Memory B cell (primary cell): ENCODE results near the gene BASP1.

ENCODE experiments used
- ATAC-seq: fragments of 150-1000 bp; cut with Tn5 transposase; 2 replicates; pipeline ENCODE4 v1.10.0; 2021; ENCODE audit warnings: low read depth, mild to moderate bottlenecking, moderate library complexity
- DNase-seq, 2 donors: peaks; one replicate each; pipeline ENCODE4 v3.0.0; 2022; ENCODE audit warnings: low spot score in 2 of 2
- H3K27ac Mint-ChIP-seq: one replicate; pipeline ENCODE4 v1.8.0; 2022; ENCODE audit warnings: mild to moderate bottlenecking, moderate library complexity, mixed read lengths
- H3K27me3 Mint-ChIP-seq: one replicate; pipeline ENCODE4 v1.8.0; 2022; ENCODE audit warnings: mixed read lengths
- H3K36me3 Mint-ChIP-seq: one replicate; pipeline ENCODE4 v1.8.0; 2022; ENCODE audit warnings: mild to moderate bottlenecking, mixed read lengths
- H3K4me1 Mint-ChIP-seq: one replicate; pipeline ENCODE4 v1.8.0; 2022; ENCODE audit warnings: mixed read lengths
- H3K4me3 Mint-ChIP-seq: one replicate; pipeline ENCODE4 v1.8.0; 2022; ENCODE audit warnings: mild to moderate bottlenecking, moderate library complexity, mixed read lengths
- H3K9me3 Mint-ChIP-seq: one replicate; pipeline ENCODE4 v1.8.0; 2022; ENCODE audit warnings: mixed read lengths

BASP1 gene

GRCh38 chr5:17212191-17212590 is 5.2 kb upstream of the BASP1 start:
- no peak overlapping the region for H3K4me3 Mint-ChIP-seq
- DNase-seq (no peak), ATAC-seq (no peak)
- H3K27ac Mint-ChIP-seq, result no peak overlapping the region
- H3K27me3 Mint-ChIP-seq, result no peaks in the 10 kb centered on the region
- peaks cover 14% of the 10 kb centered on the region for H3K4me1 Mint-ChIP-seq
- peaks cover 2% of the 10 kb centered on the region for H3K9me3 Mint-ChIP-seq
- H3K36me3 Mint-ChIP-seq, result peaks cover 5% of the 10 kb centered on the region

- DNase-seq, result no peak
- ATAC-seq, result no peak
- H3K27ac Mint-ChIP-seq, result no peak overlapping the region
- no peak overlapping the region for H3K4me3 Mint-ChIP-seq
- H3K9me3 Mint-ChIP-seq, result peaks cover 2% of the 10 kb centered on the region
- H3K36me3 Mint-ChIP-seq, result peaks cover 5% of the 10 kb centered on the region
- H3K27me3 Mint-ChIP-seq, result no peaks in the 10 kb centered on the region
- peaks cover 14% of the 10 kb centered on the region for H3K4me1 Mint-ChIP-seq
Measured at GRCh38 chr5:17212996-17213395, 4.4 kb upstream of the BASP1 start.

DNA sequence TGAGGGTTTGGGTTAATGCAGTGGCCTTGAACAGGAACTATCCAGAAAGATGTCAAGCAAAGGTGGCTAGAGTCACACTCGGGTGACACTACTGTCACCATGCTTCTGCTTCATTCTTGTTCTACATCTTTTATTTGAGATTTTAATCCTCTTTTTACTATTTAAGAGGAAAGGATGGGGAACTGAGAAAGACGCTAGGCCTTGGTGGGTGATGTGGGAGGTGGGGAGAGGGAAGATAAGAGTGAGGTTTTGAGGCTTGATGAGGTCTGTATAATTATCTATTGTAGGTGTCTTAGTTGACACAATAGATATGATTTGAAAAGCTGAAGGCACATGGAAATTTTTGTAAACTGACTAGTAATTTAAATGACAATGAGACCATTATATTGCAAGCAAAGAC is 3.5 kb upstream of the BASP1 start:
- H3K27me3 Mint-ChIP-seq, result no peaks in the 10 kb centered on the region
- DNase-seq, result no peak
- peaks cover 14% of the 10 kb centered on the region for H3K4me1 Mint-ChIP-seq
- no peak overlapping the region for H3K4me3 Mint-ChIP-seq
- H3K9me3 Mint-ChIP-seq, result peaks cover 2% of the 10 kb centered on the region
- H3K36me3 Mint-ChIP-seq, result peaks cover 5% of the 10 kb centered on the region
- H3K27ac Mint-ChIP-seq, result no peak overlapping the region
- ATAC-seq, result no peak

- H3K27me3 Mint-ChIP-seq, result no peaks in the 10 kb centered on the region
Measured at GRCh38 chr5:17214893-17215292, 2.5 kb upstream of the BASP1 start.

GRCh38 chr5:17215361-17215760 is 2.1 kb upstream of the BASP1 start:
- H3K4me3 Mint-ChIP-seq, result no peak overlapping the region

More at GRCh38 chr5:17214893-17215292, 2.5 kb upstream of the BASP1 start:
- H3K4me3 Mint-ChIP-seq, result no peak overlapping the region
- no peak for DNase-seq
- H3K9me3 Mint-ChIP-seq, result no peaks in the 10 kb centered on the region
- ATAC-seq, result no peak
- no peak overlapping the region for H3K27ac Mint-ChIP-seq
- peaks cover 2% of the 10 kb centered on the region for H3K36me3 Mint-ChIP-seq
- peaks cover 23% of the 10 kb centered on the region for H3K4me1 Mint-ChIP-seq

DNA sequence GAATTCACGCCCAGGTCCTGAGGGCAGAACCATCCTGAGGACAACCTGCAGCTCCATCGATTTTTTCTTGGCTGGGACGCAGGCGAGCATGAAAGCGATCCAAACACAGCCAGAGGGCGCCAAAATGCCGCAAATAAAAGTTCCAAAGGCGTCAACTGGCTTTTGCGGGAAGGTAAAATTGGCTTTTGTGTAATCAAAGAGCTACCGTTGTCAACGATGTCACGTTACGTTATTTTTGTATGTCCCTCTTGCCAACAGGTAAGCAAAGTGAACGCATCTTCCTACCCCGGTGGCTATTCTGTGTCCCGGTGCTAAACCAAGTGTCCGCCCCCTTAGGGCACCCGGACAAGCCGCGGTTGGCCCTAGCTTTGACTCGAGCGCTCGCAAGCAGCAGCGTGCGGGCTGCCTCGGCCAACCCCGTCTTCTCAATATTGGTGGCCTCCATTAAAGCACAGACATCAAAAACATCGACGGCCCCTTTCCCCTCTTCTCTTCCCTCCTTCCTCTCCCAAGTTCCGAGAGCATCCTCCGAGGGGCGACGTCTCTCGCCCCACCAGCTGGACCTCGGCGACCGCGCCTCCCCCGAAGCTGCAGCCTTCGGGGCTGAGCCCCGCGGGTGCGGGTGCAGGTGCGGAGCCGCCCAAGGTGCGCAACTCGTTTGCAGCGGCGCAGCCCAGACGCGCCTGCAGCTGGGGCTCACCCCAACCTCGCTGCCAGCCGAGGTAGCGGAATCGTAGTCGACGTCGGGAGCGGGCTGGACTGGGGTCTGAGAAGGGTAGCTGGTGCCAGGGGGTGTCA is 1.1 kb upstream of the BASP1 start:
- H3K36me3 Mint-ChIP-seq, result peaks cover 2% of the 10 kb centered on the region
- no peaks in the 10 kb centered on the region for H3K27me3 Mint-ChIP-seq
- H3K4me1 Mint-ChIP-seq, result peaks cover 28% of the 10 kb centered on the region
- peak overlapping the region; percentile 94 for H3K4me3 Mint-ChIP-seq
- ATAC-seq (peak; percentile 49), DNase-seq (peak; percentile 80 to 83)
- H3K9me3 Mint-ChIP-seq, result no peaks in the 10 kb centered on the region
- peak overlapping the region; percentile 99 for H3K27ac Mint-ChIP-seq

More at GRCh38 chr5:17215361-17215760, 2.1 kb upstream of the BASP1 start:
- H3K4me1 Mint-ChIP-seq, result peaks cover 26% of the 10 kb centered on the region
- DNase-seq (no peak), ATAC-seq (no peak)
- H3K27ac Mint-ChIP-seq, result no peak overlapping the region
- no peaks in the 10 kb centered on the region for H3K9me3 Mint-ChIP-seq
- peaks cover 2% of the 10 kb centered on the region for H3K36me3 Mint-ChIP-seq
- H3K27me3 Mint-ChIP-seq, result no peaks in the 10 kb centered on the region

GRCh38 chr5:17216974-17217492 is 398 bp upstream of the BASP1 start:
- Mint-ChIP-seq H3K36me3 (peaks cover 2% of the 10 kb centered on the region), H3K4me3 (peak overlapping the region; percentile 94), H3K27me3 (no peaks in the 10 kb centered on the region), H3K4me1 (peaks cover 32% of the 10 kb centered on the region), H3K9me3 (no peaks in the 10 kb centered on the region), H3K27ac (peak overlapping the region; percentile 99)
- DNase-seq, result no peak
- peak; percentile 1 for ATAC-seq

GRCh38 chr5:17218353-17219005 is 1.0 kb downstream of the BASP1 start:
- peak in 1 of 2 donors; percentile 47 for DNase-seq
- Mint-ChIP-seq H3K27ac (peak overlapping the region; percentile 99), H3K4me3 (peak overlapping the region; percentile 94), H3K9me3 (no peaks in the 10 kb centered on the region), H3K27me3 (no peaks in the 10 kb centered on the region), H3K4me1 (peaks cover 45% of the 10 kb centered on the region), H3K36me3 (peaks cover 4% of the 10 kb centered on the region)
- no peak for ATAC-seq

DNA sequence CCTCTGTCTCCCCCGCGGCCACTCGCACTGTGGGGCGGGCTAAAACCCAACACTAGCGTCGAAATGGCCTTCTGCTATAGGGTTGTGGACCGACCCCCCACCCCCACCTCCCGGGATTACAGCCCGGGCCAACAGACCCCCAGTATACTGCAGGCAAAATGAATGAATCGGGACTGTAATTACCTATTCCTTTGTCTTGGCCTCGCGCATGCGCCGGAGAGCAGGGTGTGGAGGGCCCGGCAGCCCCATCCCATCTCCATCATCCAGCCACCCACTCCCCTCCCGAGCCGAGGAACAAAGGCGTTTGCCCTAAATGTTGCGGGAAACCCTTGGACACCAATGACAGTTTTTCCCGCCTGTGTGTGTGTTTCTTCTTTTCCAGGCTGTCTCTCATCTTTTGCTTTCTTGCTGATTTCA is 1.6 kb downstream of the BASP1 start:
- H3K36me3 Mint-ChIP-seq, result peaks cover 4% of the 10 kb centered on the region
- DNase-seq (peak in 1 of 2 donors; percentile 29), ATAC-seq (no peak)
- peak overlapping the region; percentile 94 for H3K4me3 Mint-ChIP-seq
- H3K27ac Mint-ChIP-seq, result peak overlapping the region; percentile 99
- H3K4me1 Mint-ChIP-seq, result peaks cover 45% of the 10 kb centered on the region
- no peaks in the 10 kb centered on the region for H3K9me3 Mint-ChIP-seq
- no peaks in the 10 kb centered on the region for H3K27me3 Mint-ChIP-seq

- peaks cover 4% of the 10 kb centered on the region for H3K36me3 Mint-ChIP-seq
- peaks cover 48% of the 10 kb centered on the region for H3K4me1 Mint-ChIP-seq
- ATAC-seq (peak; percentile 5), DNase-seq (no peak)
- peak overlapping the region; percentile 99 for H3K27ac Mint-ChIP-seq
- peak overlapping the region; percentile 94 for H3K4me3 Mint-ChIP-seq
- H3K27me3 Mint-ChIP-seq, result no peaks in the 10 kb centered on the region
- no peaks in the 10 kb centered on the region for H3K9me3 Mint-ChIP-seq
Measured at GRCh38 chr5:17219469-17219868, 2.0 kb downstream of the BASP1 start.

GRCh38 chr5:17219992-17220391 is 2.6 kb downstream of the BASP1 start:
- peak overlapping the region; percentile 99 for H3K27ac Mint-ChIP-seq
- no peak for DNase-seq
- peaks cover 4% of the 10 kb centered on the region for H3K36me3 Mint-ChIP-seq
- no peaks in the 10 kb centered on the region for H3K9me3 Mint-ChIP-seq
- peak overlapping the region; percentile 94 for H3K4me3 Mint-ChIP-seq
- H3K4me1 Mint-ChIP-seq, result peaks cover 53% of the 10 kb centered on the region
- no peaks in the 10 kb centered on the region for H3K27me3 Mint-ChIP-seq
- ATAC-seq, result no peak

GRCh38 chr5:17220469-17220868 is 3.0 kb downstream of the BASP1 start:
- Mint-ChIP-seq H3K9me3 (no peaks in the 10 kb centered on the region), H3K4me3 (peak overlapping the region; percentile 8)
- no peak for ATAC-seq

DNA sequence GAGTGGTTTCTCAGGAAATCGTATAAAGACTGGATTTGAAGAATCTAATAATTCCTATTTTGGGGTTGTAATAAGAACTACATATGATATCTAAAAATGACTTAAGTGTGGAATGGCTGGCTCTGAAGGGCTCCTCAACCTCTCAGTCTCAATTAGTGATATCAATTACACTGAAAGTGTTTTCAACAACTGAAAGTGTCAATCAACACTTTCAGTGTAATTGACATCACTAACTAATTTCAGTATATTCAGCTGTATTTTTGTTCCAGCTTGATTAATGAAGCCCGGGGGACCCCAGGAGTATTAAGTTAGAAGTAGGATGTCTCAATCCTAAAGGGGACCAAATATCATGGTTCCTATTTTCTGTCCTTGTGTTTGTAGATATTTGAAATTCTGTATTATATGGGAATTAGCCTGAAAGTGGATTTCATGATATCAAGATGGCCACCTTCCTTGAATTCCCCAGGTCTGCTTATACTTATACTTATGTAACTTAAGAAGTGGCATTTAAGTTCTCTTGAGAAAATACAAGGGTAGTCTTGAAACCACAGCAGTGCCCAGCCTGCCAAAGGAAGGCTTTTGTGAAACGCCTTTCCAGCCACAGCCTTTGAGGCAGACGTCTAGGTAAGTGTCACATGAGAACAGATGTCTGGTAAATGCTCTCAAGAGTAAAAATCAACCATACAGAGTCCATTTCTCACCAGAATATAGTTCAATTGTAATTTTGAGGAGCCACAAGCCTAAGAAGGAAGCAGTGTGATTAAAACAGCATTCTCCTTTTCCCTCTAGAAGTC is 4.6 kb downstream of the BASP1 start:
- Mint-ChIP-seq H3K4me3 (no peak overlapping the region), H3K36me3 (peaks cover 2% of the 10 kb centered on the region), H3K4me1 (peaks cover 58% of the 10 kb centered on the region), H3K27me3 (no peaks in the 10 kb centered on the region), H3K27ac (peak overlapping the region; percentile 95), H3K9me3 (no peaks in the 10 kb centered on the region)
- DNase-seq, result no peak
- no peak for ATAC-seq

More at GRCh38 chr5:17220469-17220868, 3.0 kb downstream of the BASP1 start:
- H3K36me3 Mint-ChIP-seq, result peaks cover 4% of the 10 kb centered on the region
- peak overlapping the region; percentile 99 for H3K27ac Mint-ChIP-seq
- peaks cover 55% of the 10 kb centered on the region for H3K4me1 Mint-ChIP-seq
- no peaks in the 10 kb centered on the region for H3K27me3 Mint-ChIP-seq
- no peak for DNase-seq

- peaks cover 58% of the 10 kb centered on the region for H3K4me1 Mint-ChIP-seq
- H3K9me3 Mint-ChIP-seq, result no peaks in the 10 kb centered on the region
- H3K27ac Mint-ChIP-seq, result peak overlapping the region; percentile 95
- ATAC-seq (no peak), DNase-seq (no peak)
- H3K4me3 Mint-ChIP-seq, result peak overlapping the region; percentile 6
- no peaks in the 10 kb centered on the region for H3K27me3 Mint-ChIP-seq
- H3K36me3 Mint-ChIP-seq, result peaks cover 2% of the 10 kb centered on the region
Measured at GRCh38 chr5:17222664-17223063, 5.2 kb downstream of the BASP1 start.
